GM13977 (cell line): Measurements from ENCODE around the gene CCNJ.
"Not testable (repeated sequence)": the region's sequence is repeated elsewhere in the genome, so short reads cannot be mapped to it uniquely, and the experiment has no call there.

ENCODE experiments used
- DNase-seq: peaks from one replicate; pipeline ENCODE4 v3.0.0; 2012; ENCODE audit warnings: low spot score
- CTCF ChIP-seq: IDR thresholded peaks from 2 replicates; pipeline ENCODE4 v1.5.1; 2012; ENCODE audit warnings: mild to moderate bottlenecking, control low read depth; ENCODE audit not compliant: insufficient read depth; ENCODE audit errors: extremely low read depth, missing control alignments
- in situ Hi-C: fragments of 300-500 bp; cut with MboI; formaldehyde crosslinking; loops from one replicate; pipeline ENCODE4 v1.12.0; 2022; ENCODE audit warnings: low sequenced_read_pairs, low pct_unique_long_range_greater_than_20kb, mixed read lengths, inconsistent platforms; ENCODE audit not compliant: unreplicated experiment

Gene CCNJ

GRCh38 chr10:96041146-96041545 is 2.2 kb upstream of the CCNJ start:
- no peak for DNase-seq
- no peak for TF ChIP-seq CTCF
- in situ Hi-C loops = no loop called here

GRCh38 chr10:96043893-96044715 is 721 bp downstream of the CCNJ start:
- in situ Hi-C loops = no loop called here
- DNase-seq = peak; percentile 81
- TF ChIP-seq CTCF = no peak

- no peak for TF ChIP-seq CTCF
- in situ Hi-C loops = no loop called here
- peak; percentile 23 for DNase-seq
Measured at GRCh38 chr10:96044736-96045135, 1.4 kb downstream of the CCNJ start.

GRCh38 chr10:96046546-96046945 is 3.2 kb downstream of the CCNJ start:
- DNase-seq = no peak
- in situ Hi-C loops = no loop called here
- no peak for TF ChIP-seq CTCF

- DNase-seq = peak; percentile 12
- peak; percentile 16 for TF ChIP-seq CTCF
- in situ Hi-C loops = no loop called here
Measured at GRCh38 chr10:96047004-96047649, 3.7 kb downstream of the CCNJ start.

- in situ Hi-C loops, DNase-seq: not testable (repeated sequence)
Measured at GRCh38 chr10:96047925-96048324, 4.5 kb downstream of the CCNJ start.

GRCh38 chr10:96049340-96049739 is 6.0 kb downstream of the CCNJ start:
- in situ Hi-C loops = no loop called here
- TF ChIP-seq CTCF = no peak
- DNase-seq = no peak
